B cell (primary cell): ENCODE results near the gene AKAP6. TPM values are rescaled to one million over a fixed set of nuclear protein-coding genes. Genes with fewer than 3 reads are reported as not detected.
A peak's percentile ranks its signal among the peaks of the same experiment; 100 is the strongest.

Experiments
- ATAC-seq: fragments of 200-7000 bp; cut with Tn5 transposase; one replicate; pipeline ENCODE4 v1.10.0; 2021; ENCODE audit warnings: low read depth, mild to moderate bottlenecking, moderate number of reproducible peaks, moderate library complexity
- CTCF ChIA-PET: fragments of 350-600 bp; sonication (Branson Sonifier 250); formaldehyde crosslinking; loops from one replicate; lab custom pipeline; 2021; ENCODE audit warnings: antibody characterized with exemption, inconsistent platforms; lab: Charles Lee
- POLR2A ChIA-PET: fragments of 350-600 bp; sonication (Branson Sonifier 250); formaldehyde crosslinking; loops from one replicate; lab custom pipeline; 2021; ENCODE audit warnings: antibody characterized with exemption; lab: Charles Lee
- DNase-seq: peaks from one replicate; pipeline ENCODE4 v3.0.0; 2013
- H2AFZ ChIP-seq: 2 replicates; pipeline ENCODE4 v1.6.1; 2012; ENCODE audit warnings: mild to moderate bottlenecking, low read depth, low read length; ENCODE audit not compliant: insufficient read depth, poor library complexity, severe bottlenecking
- H3K27ac ChIP-seq, 2 donors: 1 replicate in 1 of 2; 2 replicates in 1 of 2; pipeline ENCODE4 v1.5.1; 2012 to 2013; ENCODE audit warnings: low read length in 2 of 2, mild to moderate bottlenecking in 2 of 2, moderate library complexity in 1 of 2
- H3K27me3 ChIP-seq, 4 experiments: fragments of 200-600 bp in 1 of 4; sonication (generic) in 1 of 4; replicated peaks in 1 of 4; 1 replicate in 2 of 4; 2 replicates in 2 of 4; pipeline versions ENCODE4 v1.6.1 to v1.7.0; 2013 to 2016; ENCODE audit warnings: low read length in 3 of 4, mild to moderate bottlenecking in 2 of 4, mixed read lengths in 1 of 4, moderate library complexity in 1 of 4; ENCODE audit not compliant: insufficient read depth in 4 of 4, control insufficient read depth in 3 of 4; ENCODE audit errors: control extremely low read depth in 1 of 4
- H3K36me3 ChIP-seq, 2 experiments: replicated peaks in 1 of 2; 1 replicate in 1 of 2; 2 replicates in 1 of 2; pipeline versions ENCODE4 v1.6.1 to v1.7.1; 2013; ENCODE audit warnings: low read length in 1 of 2; ENCODE audit not compliant: insufficient read depth in 2 of 2, control insufficient read depth in 1 of 2; ENCODE audit errors: control extremely low read depth in 1 of 2, extremely low read depth in 1 of 2
- H3K4me1 ChIP-seq, 2 donors: fragments of 200-600 bp in 1 of 2; sonication (generic) in 1 of 2; 1 replicate in 1 of 2; 2 replicates in 1 of 2; pipeline versions ENCODE4 v1.5.1 to v1.6.1; 2013 to 2017; ENCODE audit warnings: low read length in 2 of 2; ENCODE audit not compliant: control insufficient read depth in 2 of 2, insufficient read depth in 2 of 2
- H3K4me2 ChIP-seq: replicated peaks from 2 replicates; pipeline ENCODE3; 2012; ENCODE audit warnings: mild to moderate bottlenecking, low read depth, low read length; ENCODE audit not compliant: poor library complexity, severe bottlenecking
- H3K4me3 ChIP-seq, 5 experiments: fragments of 200-600 bp in 1 of 5; sonication (generic) in 1 of 5; 1 replicate in 3 of 5; 2 replicates in 2 of 5; pipeline versions ENCODE4 v1.5.1 to v1.7.0; 2011 to 2016; ENCODE audit warnings: low read length in 4 of 5, mild to moderate bottlenecking in 4 of 5, low read depth in 2 of 5, control low read depth in 1 of 5, moderate library complexity in 1 of 5; ENCODE audit not compliant: insufficient read depth in 1 of 5; ENCODE audit errors: control extremely low read depth in 1 of 5, extremely low read depth in 1 of 5
- H3K79me2 ChIP-seq: fragments of 200-600 bp; sonication (generic); one replicate; pipeline ENCODE4 v1.6.0; 2016; ENCODE audit warnings: low read length; ENCODE audit not compliant: control insufficient read depth, insufficient read depth
- H3K9ac ChIP-seq: fragments of 200-600 bp; sonication (generic); 2 replicates; pipeline ENCODE4 v1.6.1; 2017; ENCODE audit warnings: mild to moderate bottlenecking, low read length, moderate library complexity
- H3K9me3 ChIP-seq, 3 donors: one replicate each; pipeline versions ENCODE4 v1.6.1 to v1.7.1; 2013; ENCODE audit warnings: low read length in 2 of 3; ENCODE audit not compliant: control insufficient read depth in 2 of 3, insufficient read depth in 1 of 3; ENCODE audit errors: control extremely low read depth in 1 of 3
- H4K20me1 ChIP-seq: 2 replicates; pipeline ENCODE4 v1.6.0; 2012; ENCODE audit warnings: mild to moderate bottlenecking, low read length; ENCODE audit not compliant: insufficient read depth, control insufficient read depth, poor library complexity, severe bottlenecking
- H3K27ac Mint-ChIP-seq: one replicate; pipeline ENCODE4 v1.8.0; 2021; ENCODE audit warnings: mixed read lengths
- H3K27me3 Mint-ChIP-seq: one replicate; pipeline ENCODE4 v1.8.0; 2021; ENCODE audit warnings: mixed read lengths
- H3K4me1 Mint-ChIP-seq: one replicate; pipeline ENCODE4 v1.8.0; 2021; ENCODE audit warnings: mixed read lengths
- H3K4me3 Mint-ChIP-seq: one replicate; pipeline ENCODE4 v1.8.0; 2021; ENCODE audit warnings: mixed read lengths
- H3K9me3 Mint-ChIP-seq: one replicate; pipeline ENCODE4 v1.8.0; 2022; ENCODE audit warnings: mixed read lengths; ENCODE audit not compliant: insufficient read depth
- CTCF ChIP-seq: fragments of 200-600 bp; IDR thresholded peaks from one replicate; pipeline ENCODE4 v1.8.0; 2022; ENCODE audit warnings: antibody characterized with exemption, mild to moderate bottlenecking
- EZH2 ChIP-seq: IDR thresholded peaks from 2 replicates; pipeline ENCODE4 v1.6.1; 2012; ENCODE audit warnings: borderline replicate concordance, low read depth, mild to moderate bottlenecking, moderate library complexity, low read length; ENCODE audit not compliant: insufficient read depth, poor library complexity, severe bottlenecking
- WGBS: methylation state at CpG from one replicate; pipeline ENCODE4 v1.1.5; 2013; ENCODE audit warnings: missing lambda C conversion rate; ENCODE audit not compliant: insufficient coverage; 5-methylcytosine and 5-hydroxymethylcytosine counted together
- intact Hi-C: fragments of 100-400 bp; cut with micrococcal nuclease; formaldehyde crosslinking; loops from one replicate; pipeline ENCODE4 v1.10.0; 2022
- polyA plus RNA-seq: library from polyadenylated mRNA; depleted of rRNA; stranded (reverse); fragments of >200 nt; gene quantifications from 2 replicates; pipeline ENCODE4 v1.2.3, GENCODE V29; 2012
- total RNA-seq, 2 donors: library from RNA; stranded (reverse); fragments of 120-200 nt in 1 of 2; gene quantifications; 1 replicate in 1 of 2; 2 replicates in 1 of 2; pipeline versions ENCODE4 v1.2.3 to v1.2.4, GENCODE V29; 2013 to 2022

The AKAP6 gene
- total and polyA plus RNA-seq, 2 donors (not counting 1 experiment from before 2014, with no cell fraction given), result 1.4 to 2.8 TPM

DNA sequence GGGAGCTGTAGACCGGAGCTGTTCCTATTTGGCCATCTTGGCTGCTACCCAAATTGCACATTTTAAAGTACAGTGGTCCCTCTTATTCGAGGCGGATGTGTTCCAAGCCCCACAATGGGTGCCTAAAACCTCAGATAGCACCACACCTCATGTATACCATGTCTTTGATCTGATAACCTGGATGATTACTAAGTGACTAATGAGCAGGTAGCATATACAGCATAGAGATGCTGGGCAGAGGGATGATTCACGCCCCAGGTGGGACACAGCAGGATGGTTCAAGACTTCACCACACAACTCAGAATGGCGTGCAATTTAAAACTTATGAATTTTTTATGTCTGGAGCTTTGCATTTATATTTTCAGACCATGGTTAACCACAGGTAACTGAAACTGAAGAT is 255.0 kb downstream of the AKAP6 start:
- Histone ChIP-seq H4K20me1 (no peaks in the 10 kb centered on the region), H3K9ac (no peak overlapping the region), H2AFZ (no peak overlapping the region), H3K79me2 (no peaks in the 10 kb centered on the region), H3K27ac (no peak overlapping the region), H3K36me3 (no peaks in the 10 kb centered on the region), H3K27me3 (no peaks in the 10 kb centered on the region), H3K4me3 (no peak overlapping the region), H3K4me2 (no peak overlapping the region), H3K4me1 (no peaks in the 10 kb centered on the region), H3K9me3 (peaks cover 0 to 7% (median 4%) of the 10 kb centered on the region in 3 donors)
- no peak for ATAC-seq
- DNase-seq, result no peak
- Mint-ChIP-seq H3K9me3 (no peaks in the 10 kb centered on the region), H3K27me3 (peaks cover 6% of the 10 kb centered on the region), H3K4me1 (no peaks in the 10 kb centered on the region), H3K4me3 (no peak overlapping the region), H3K27ac (peak overlapping the region; percentile 26)
- TF ChIP-seq CTCF (no peak), EZH2 (no peak)
- ChIA-PET POLR2A (no interaction called here), CTCF (no interaction called here)
- no CpG with 5 or more reads among the region's 5 CpGs for WGBS
- intact Hi-C loops, result no loop called here

GRCh38 chr14:32587461-32587860 is 258.4 kb downstream of the AKAP6 start:
- POLR2A ChIA-PET, result no interaction called here
- H3K36me3 ChIP-seq, result no peaks in the 10 kb centered on the region
- H4K20me1 ChIP-seq, result no peaks in the 10 kb centered on the region
- TF ChIP-seq EZH2 (no peak), CTCF (no peak)
- H3K79me2 ChIP-seq, result no peaks in the 10 kb centered on the region
- H3K9ac ChIP-seq, result no peak overlapping the region
- no peaks in the 10 kb centered on the region for H3K27me3 ChIP-seq
- WGBS, result no CpG with 5 or more reads among the region's 1 CpG
- no peaks in the 10 kb centered on the region for H3K9me3 Mint-ChIP-seq
- no peak for DNase-seq
- peaks cover 8% of the 10 kb centered on the region for H3K27me3 Mint-ChIP-seq
- no peak overlapping the region for H3K4me3 Mint-ChIP-seq
- CTCF ChIA-PET, result interaction anchor here (0.8 kb wide), 1 partner anchor 1205 kb away, joined by 3 read pairs; no protein-coding TSS in a partner anchor
- no peak overlapping the region for H2AFZ ChIP-seq
- H3K9me3 ChIP-seq, result peaks cover 0 to 7% (median 4%) of the 10 kb centered on the region in 3 donors
- H3K4me1 ChIP-seq, result no peaks in the 10 kb centered on the region
- H3K4me1 Mint-ChIP-seq, result no peaks in the 10 kb centered on the region
- ATAC-seq, result no peak
- H3K27ac ChIP-seq, result no peak overlapping the region
- no peak overlapping the region for H3K4me3 ChIP-seq
- H3K4me2 ChIP-seq, result no peak overlapping the region
- intact Hi-C loops, result no loop called here
- H3K27ac Mint-ChIP-seq, result no peak overlapping the region
